Muscle layer of colon (tissue), 2 donors: ENCODE measurements around the gene ARHGEF10L.

ENCODE experiments used
- H3K27ac ChIP-seq: one replicate; pipeline ENCODE4 v1.7.0; 2013; ENCODE audit warnings: low read depth, mild to moderate bottlenecking, low read length, moderate library complexity
- H3K27me3 ChIP-seq, 2 donors: one replicate each; pipeline ENCODE4 v1.7.0; 2013; ENCODE audit warnings: low read length in 2 of 2, mild to moderate bottlenecking in 2 of 2; ENCODE audit not compliant: insufficient read depth in 2 of 2, control insufficient read depth in 1 of 2
- H3K36me3 ChIP-seq: one replicate; pipeline ENCODE4 v1.7.0; 2013; ENCODE audit warnings: mild to moderate bottlenecking, low read length; ENCODE audit not compliant: insufficient read depth
- H3K4me1 ChIP-seq: one replicate; pipeline ENCODE4 v1.7.0; 2013; ENCODE audit warnings: mild to moderate bottlenecking, low read length; ENCODE audit not compliant: insufficient read depth
- H3K4me3 ChIP-seq, 2 donors: one replicate each; pipeline ENCODE4 v1.7.0; 2013; ENCODE audit warnings: low read length in 2 of 2, low read depth in 1 of 2, mild to moderate bottlenecking in 1 of 2, moderate library complexity in 1 of 2
- H3K9ac ChIP-seq: one replicate; pipeline ENCODE4 v1.7.0; 2013; ENCODE audit warnings: low read length
- H3K9me3 ChIP-seq: one replicate; pipeline ENCODE4 v1.7.0; 2013; ENCODE audit warnings: mild to moderate bottlenecking, low read length
- donor health status: abdominal sarcoma.
- donor health status: Adenocarcinoma of cecum.

The ARHGEF10L gene

GRCh38 chr1:17599954-17600300 lies 60.4 kb downstream of the ARHGEF10L start:
- H3K36me3 ChIP-seq = peaks cover 7% of the 10 kb centered on the region
- no peaks in the 10 kb centered on the region for H3K4me1 ChIP-seq
- no peaks in the 10 kb centered on the region for H3K27me3 ChIP-seq
- H3K4me3 ChIP-seq = no peak overlapping the region
- no peaks in the 10 kb centered on the region for H3K9me3 ChIP-seq
- no peak overlapping the region for H3K27ac ChIP-seq
- no peak overlapping the region for H3K9ac ChIP-seq

DNA sequence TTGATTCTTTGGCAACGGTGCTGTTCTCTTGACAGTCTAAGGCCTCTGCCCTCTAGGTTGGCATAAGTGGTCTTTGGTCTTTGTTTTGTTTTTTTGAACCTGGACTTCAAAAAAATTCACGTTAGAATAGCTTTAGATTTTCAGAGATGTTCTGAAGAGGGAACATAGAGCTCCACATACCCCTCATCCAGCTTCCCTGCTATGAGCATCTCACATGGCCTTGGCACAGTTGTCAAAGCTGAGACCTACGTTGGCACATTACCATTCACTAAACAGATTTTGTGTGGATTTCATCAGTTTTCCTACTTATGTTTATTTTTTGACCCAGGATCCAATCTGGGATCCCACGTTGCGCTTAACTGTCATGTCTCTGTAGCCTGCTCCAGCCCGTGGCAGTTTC lies 60.8 kb downstream of the ARHGEF10L start:
- Histone ChIP-seq H3K27me3 (no peaks in the 10 kb centered on the region), H3K27ac (no peak overlapping the region), H3K9me3 (no peaks in the 10 kb centered on the region), H3K4me3 (no peak overlapping the region), H3K4me1 (no peaks in the 10 kb centered on the region), H3K36me3 (peaks cover 7% of the 10 kb centered on the region), H3K9ac (no peak overlapping the region)

- no peak overlapping the region for H3K4me3 ChIP-seq
- H3K4me1 ChIP-seq = peaks cover 14% of the 10 kb centered on the region
- H3K36me3 ChIP-seq = peaks cover 7% of the 10 kb centered on the region
- no peak overlapping the region for H3K9ac ChIP-seq
- no peak overlapping the region for H3K27ac ChIP-seq
- H3K9me3 ChIP-seq = no peaks in the 10 kb centered on the region
- H3K27me3 ChIP-seq = no peaks in the 10 kb centered on the region
Observed at GRCh38 chr1:17601643-17602382, 62.3 kb downstream of the ARHGEF10L start.

DNA sequence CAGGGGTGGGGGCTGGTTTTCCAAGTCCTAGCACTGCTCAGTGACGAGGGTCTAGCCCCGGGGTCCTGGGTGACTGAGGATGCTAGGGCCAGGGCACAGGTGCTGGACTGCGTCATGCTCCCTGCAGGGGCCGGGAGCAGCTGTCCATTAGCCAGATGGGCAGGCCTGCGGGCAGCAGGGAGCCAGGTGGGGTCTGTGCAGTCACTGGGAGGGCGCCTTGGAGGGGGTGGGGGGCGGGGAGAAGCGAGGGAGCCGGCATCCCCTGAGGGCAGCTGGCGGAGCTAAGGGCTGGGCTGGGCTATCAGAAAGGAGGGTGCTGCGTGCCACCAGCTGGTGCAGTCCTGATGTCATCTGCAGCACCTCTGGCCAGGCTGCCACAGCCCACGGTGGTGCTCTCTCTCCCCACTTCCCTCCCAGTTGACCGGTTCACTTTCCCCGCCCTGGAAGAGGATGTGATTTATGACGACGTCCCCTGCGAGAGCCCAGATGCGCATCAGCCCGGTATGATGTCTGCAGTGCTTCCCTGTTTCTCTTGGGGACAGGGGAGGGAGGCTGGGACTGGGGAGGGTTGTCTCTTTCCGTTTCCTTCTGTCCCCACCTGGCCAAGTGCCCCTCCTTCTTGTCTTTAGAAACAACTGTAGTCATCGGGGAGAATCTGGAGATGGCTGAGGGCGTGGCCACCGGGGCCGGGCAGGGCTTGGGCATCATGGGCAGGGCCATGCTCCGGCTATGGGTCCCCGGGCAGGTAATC lies 63.8 kb downstream of the ARHGEF10L start:
- peaks cover 7% of the 10 kb centered on the region for H3K36me3 ChIP-seq
- no peaks in the 10 kb centered on the region for H3K9me3 ChIP-seq
- no peak overlapping the region for H3K9ac ChIP-seq
- no peak overlapping the region for H3K27ac ChIP-seq
- peaks cover 14% of the 10 kb centered on the region for H3K4me1 ChIP-seq
- no peaks in the 10 kb centered on the region for H3K27me3 ChIP-seq
- no peak overlapping the region for H3K4me3 ChIP-seq

DNA sequence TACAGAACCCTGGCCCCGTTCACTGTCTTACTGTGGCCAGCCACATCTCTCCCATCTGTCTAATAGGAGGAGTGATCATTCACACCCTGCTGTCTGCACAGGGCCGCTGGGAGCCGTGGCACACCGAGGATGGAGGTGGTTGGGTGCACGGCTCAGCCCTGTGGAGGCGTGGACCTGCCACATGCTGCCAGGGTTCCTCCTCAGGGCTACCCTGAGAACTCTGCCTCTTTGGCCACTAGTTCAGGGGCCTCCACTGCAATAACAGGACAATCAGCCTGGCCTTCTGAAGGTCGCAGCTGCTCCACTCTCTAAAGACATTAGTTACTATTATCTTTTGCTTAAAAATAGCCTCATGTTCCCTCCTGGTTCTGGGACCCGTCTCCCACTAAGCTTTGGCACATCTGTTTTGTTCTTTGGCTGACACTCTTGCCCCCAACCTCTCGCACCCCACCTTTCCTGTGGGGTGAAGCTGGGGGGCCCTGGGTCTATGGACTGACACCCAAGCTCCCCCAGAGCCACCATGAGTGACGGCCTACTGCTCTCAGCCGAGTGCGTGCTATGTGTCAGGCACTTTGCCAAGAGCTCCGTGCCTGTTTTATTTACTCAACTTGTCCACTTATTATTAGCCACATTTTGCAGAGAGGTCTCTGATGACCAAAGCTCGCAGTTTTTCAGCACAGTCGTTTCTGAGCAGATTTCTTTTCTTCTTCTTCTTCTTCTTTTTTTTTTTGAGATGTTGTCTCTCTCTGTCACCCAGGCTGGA lies 66.3 kb downstream of the ARHGEF10L start:
- peaks cover 9% of the 10 kb centered on the region for H3K36me3 ChIP-seq
- H3K9me3 ChIP-seq = no peaks in the 10 kb centered on the region
- no peak overlapping the region for H3K4me3 ChIP-seq
- no peaks in the 10 kb centered on the region for H3K27me3 ChIP-seq
- no peak overlapping the region for H3K9ac ChIP-seq
- H3K27ac ChIP-seq = no peak overlapping the region
- H3K4me1 ChIP-seq = peaks cover 14% of the 10 kb centered on the region

DNA sequence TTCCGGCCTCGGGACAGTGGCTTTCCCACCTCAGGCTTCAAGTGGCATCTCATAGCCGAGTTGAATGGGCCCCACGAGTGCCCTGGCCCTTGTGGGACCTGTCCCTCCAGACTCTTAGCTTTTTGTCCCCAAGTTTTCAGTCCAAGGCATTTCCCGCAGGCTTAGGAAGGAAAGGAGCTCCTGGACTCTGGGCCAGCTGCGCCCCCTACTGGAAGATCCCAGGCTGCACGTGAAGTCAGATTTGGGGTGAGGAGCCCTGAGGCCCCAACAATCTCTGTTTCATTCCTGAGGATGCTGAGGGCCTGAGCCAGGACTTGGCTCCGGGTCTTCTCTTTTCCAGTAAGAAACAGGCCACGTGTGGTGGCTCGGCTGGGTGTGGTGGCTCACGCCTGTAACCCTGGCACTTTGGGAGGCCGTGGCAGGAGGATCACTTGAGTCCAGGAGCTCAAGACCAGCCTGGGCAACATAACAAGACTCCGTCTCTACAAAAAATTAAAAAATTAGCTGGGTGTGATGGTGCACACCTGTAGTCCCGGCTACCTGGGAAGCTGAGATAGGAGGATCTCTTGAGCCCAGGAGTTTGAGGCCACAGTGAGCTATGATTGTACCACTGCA lies 67.4 kb downstream of the ARHGEF10L start:
- Histone ChIP-seq H3K9me3 (no peaks in the 10 kb centered on the region), H3K27ac (no peak overlapping the region), H3K36me3 (peaks cover 21% of the 10 kb centered on the region), H3K4me3 (no peak overlapping the region), H3K4me1 (peaks cover 14% of the 10 kb centered on the region), H3K9ac (no peak overlapping the region), H3K27me3 (no peaks in the 10 kb centered on the region)

GRCh38 chr1:17607644-17608581 lies 68.4 kb downstream of the ARHGEF10L start:
- Histone ChIP-seq H3K4me1 (peaks cover 14% of the 10 kb centered on the region), H3K4me3 (no peak overlapping the region), H3K9me3 (no peaks in the 10 kb centered on the region), H3K36me3 (peaks cover 23% of the 10 kb centered on the region), H3K27me3 (no peaks in the 10 kb centered on the region), H3K27ac (no peak overlapping the region), H3K9ac (no peak overlapping the region)

- Histone ChIP-seq H3K4me3 (no peak overlapping the region), H3K4me1 (peaks cover 14% of the 10 kb centered on the region), H3K27ac (no peak overlapping the region), H3K36me3 (peaks cover 27% of the 10 kb centered on the region), H3K27me3 (no peaks in the 10 kb centered on the region), H3K9ac (no peak overlapping the region), H3K9me3 (no peaks in the 10 kb centered on the region)
Observed at GRCh38 chr1:17609529-17609928, 70.0 kb downstream of the ARHGEF10L start.

DNA sequence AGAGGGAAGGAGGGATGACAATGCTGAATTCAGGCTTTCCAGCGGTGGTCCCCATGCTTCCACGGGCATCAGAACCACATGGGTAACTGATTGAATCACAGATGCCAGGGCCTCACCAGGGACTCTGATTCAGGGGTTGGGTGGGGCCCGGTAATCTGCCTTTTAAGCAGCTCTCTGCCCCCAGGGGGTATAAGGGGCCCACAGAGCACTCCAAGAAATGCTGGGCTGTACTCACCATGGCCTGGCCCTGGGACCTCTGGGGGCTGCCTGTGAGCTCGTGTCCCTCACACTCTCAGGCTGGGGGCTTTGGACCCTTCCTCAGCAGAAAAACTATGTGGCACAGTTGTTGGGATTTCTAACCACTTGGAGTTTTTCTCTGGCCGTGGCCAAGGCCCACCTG lies 70.6 kb downstream of the ARHGEF10L start:
- Histone ChIP-seq H3K4me1 (peaks cover 14% of the 10 kb centered on the region), H3K36me3 (peaks cover 26% of the 10 kb centered on the region), H3K9ac (no peak overlapping the region), H3K27ac (no peak overlapping the region), H3K4me3 (no peak overlapping the region), H3K27me3 (no peaks in the 10 kb centered on the region), H3K9me3 (no peaks in the 10 kb centered on the region)

DNA sequence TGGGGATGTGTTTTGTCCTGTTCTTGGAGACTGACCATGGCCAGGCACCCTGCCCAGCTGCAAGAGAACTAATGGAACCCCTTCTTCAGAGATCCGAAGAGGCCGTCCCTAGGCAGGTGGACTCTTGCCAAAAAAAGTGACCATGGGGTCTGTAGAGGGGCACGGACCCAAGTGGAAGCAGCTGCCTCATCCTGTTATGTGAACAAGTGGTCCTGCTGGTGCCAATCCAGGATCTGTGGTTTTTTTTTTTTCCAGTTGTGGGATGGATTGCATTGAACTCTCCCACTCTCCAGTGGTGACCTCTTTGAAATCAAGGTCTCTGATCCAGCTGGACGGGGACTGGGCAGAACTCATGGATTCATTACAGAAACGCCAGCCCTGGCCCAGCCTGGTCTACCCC lies 71.2 kb downstream of the ARHGEF10L start:
- H3K9me3 ChIP-seq = no peaks in the 10 kb centered on the region
- H3K27me3 ChIP-seq = no peaks in the 10 kb centered on the region
- peaks cover 11% of the 10 kb centered on the region for H3K4me1 ChIP-seq
- no peak overlapping the region for H3K4me3 ChIP-seq
- no peak overlapping the region for H3K27ac ChIP-seq
- no peak overlapping the region for H3K9ac ChIP-seq
- peaks cover 26% of the 10 kb centered on the region for H3K36me3 ChIP-seq
